Omental fat pad (tissue), 4 donors: Measurements from ENCODE around the gene CTRL. TPM values are rescaled to one million over a fixed set of nuclear protein-coding genes. Genes with fewer than 3 reads are reported as not detected.

Experiments used
- ATAC-seq: fragments of 150-250 bp; one replicate; pipeline ENCODE4 v1.9.1; 2016; ENCODE audit warnings: mild to moderate bottlenecking, moderate library complexity; ENCODE audit not compliant: low FRiP score
- DNase-seq: peaks from one replicate; pipeline ENCODE4 v3.0.0-alpha.2; 2019; ENCODE audit warnings: low spot score
- total RNA-seq, 4 donors: library from RNA; depleted of rRNA; stranded (reverse); fragments of >200 nt; gene quantifications; one replicate each; pipeline ENCODE4 v1.1.0, GENCODE V29; 2016
- TF ChIP-seq, protein P1 (sequence below), 3 donors: fragments of 450-650 bp; IDR thresholded peaks; one replicate each; pipeline ENCODE4 v1.5.1; 2016 to 2017; ENCODE audit warnings: antibody characterized with exemption in 3 of 3, mild to moderate bottlenecking in 3 of 3, moderate library complexity in 2 of 3

Gene CTRL
- total RNA-seq, 4 donors from 2014 or later = 0.65 to 5.0 (median 2.3) TPM

- no peak for ATAC-seq
- no peak for DNase-seq
- TF ChIP-seq, protein P1, sequence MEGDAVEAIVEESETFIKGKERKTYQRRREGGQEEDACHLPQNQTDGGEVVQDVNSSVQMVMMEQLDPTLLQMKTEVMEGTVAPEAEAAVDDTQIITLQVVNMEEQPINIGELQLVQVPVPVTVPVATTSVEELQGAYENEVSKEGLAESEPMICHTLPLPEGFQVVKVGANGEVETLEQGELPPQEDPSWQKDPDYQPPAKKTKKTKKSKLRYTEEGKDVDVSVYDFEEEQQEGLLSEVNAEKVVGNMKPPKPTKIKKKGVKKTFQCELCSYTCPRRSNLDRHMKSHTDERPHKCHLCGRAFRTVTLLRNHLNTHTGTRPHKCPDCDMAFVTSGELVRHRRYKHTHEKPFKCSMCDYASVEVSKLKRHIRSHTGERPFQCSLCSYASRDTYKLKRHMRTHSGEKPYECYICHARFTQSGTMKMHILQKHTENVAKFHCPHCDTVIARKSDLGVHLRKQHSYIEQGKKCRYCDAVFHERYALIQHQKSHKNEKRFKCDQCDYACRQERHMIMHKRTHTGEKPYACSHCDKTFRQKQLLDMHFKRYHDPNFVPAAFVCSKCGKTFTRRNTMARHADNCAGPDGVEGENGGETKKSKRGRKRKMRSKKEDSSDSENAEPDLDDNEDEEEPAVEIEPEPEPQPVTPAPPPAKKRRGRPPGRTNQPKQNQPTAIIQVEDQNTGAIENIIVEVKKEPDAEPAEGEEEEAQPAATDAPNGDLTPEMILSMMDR (IDR thresholded peaks at IDR 0.05) = no peak
Measured at GRCh38 chr16:67893743-67894399, 37.8 kb downstream of the CTRL start.

DNA sequence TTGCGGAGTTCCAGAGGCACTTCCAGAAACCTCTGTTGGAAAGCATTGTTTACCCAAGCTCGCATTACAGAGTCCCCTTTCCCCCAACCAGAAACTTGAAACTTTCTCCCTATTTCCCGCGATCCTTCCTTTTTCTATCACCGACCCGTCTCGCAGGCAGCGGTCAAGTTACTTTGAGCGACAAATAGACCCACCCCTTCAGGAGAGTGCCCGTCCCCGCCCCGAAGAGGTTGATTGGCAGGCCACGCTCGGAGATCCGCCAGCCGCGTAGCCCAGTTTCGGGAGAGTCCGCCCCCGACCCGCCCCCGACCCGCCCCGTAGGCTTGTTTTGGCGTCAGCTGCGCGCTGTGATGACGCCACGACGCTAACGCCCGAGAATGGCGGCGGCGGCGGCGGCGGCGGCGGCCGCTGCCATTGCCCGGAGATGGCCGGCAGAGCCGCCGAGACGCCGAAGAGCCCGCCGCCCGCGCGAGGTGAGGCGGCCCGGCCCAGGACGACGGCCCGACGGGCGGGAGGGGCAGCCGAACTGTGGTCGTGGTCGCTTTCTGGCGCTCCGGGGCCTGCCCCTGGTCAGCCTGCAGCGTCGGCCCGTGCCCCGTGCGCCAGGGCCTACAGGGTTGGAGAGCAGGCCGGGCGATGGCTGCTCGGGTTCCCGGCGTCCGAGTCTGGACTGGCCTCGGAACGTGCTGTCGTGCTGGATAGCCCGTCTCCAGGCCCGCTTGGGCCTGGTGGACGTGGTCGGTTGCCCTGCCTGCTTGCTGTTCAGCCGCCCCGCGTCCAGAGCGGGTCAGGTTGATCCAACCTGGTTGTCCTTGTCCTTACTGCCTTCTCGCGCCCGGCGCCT is 38.5 kb downstream of the CTRL start, which contains the start of gene PSKH1:
Gene PSKH1, plus strand, starts transcription at position 356 of the 844 bp plus-strand sequence. CDS start 15,496 bp downstream, outside the sequence.
- TF ChIP-seq, protein P1 (IDR thresholded peaks at IDR 0.05) = no peak
- DNase-seq (peak; percentile 85), ATAC-seq (peak; percentile 98)

GRCh38 chr16:67892375-67892774 is 39.3 kb downstream of the CTRL start:
- TF ChIP-seq, protein P1 (IDR thresholded peaks at IDR 0.05) = no peak
- ATAC-seq = no peak
- DNase-seq = no peak

- TF ChIP-seq, protein P1 (IDR thresholded peaks at IDR 0.05) = no peak
- ATAC-seq = no peak
- no peak for DNase-seq
Measured at GRCh38 chr16:67888331-67888730, 43.3 kb downstream of the CTRL start.

GRCh38 chr16:67886387-67886786 is 45.3 kb downstream of the CTRL start:
- DNase-seq (no peak), ATAC-seq (no peak)
- TF ChIP-seq, protein P1 (IDR thresholded peaks at IDR 0.05) = no peak

DNA sequence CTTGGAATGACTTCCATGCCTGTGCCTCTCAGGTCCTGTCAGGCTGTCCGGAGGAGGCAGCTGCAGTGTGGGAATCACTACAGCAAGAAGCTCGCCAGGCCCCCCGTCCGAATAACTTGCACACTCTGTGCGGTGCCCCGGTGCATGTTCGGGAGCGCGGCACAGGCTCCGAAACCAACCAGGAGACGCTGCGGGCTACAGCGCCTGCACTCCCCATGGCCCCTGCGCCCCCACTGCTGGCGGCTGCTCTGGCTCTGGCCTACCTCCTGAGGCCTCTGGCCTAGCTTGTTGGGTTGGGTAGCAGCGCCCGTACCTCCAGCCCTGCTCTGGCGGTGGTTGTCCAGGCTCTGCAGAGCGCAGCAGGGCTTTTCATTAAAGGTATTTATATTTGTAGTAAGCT is 45.7 kb downstream of the CTRL start:
- DNase-seq (no peak), ATAC-seq (no peak)
- TF ChIP-seq, protein P1 (IDR thresholded peaks at IDR 0.05) = no peak
